ENCODE data around the gene MAPK8.
"Not testable (repeated sequence)": the region's sequence is repeated elsewhere in the genome, so short reads cannot be mapped to it uniquely, and the experiment has no call there.

The MAPK8 gene

GRCh38 chr10:48272682-48273081, 33.8 kb upstream of the MAPK8 start:
- Histone ChIP-seq H3K56ac (ENCODE audit: low read length) (no peak overlapping the region), H3K4me1 (ENCODE audit: control insufficient read depth, low read depth, low read length) (peaks cover 4% of the 10 kb centered on the region), H2BK15ac (replicated peaks; ENCODE audit: low read depth) (no peak overlapping the region), H4K5ac (ENCODE audit: low read length) (no peak overlapping the region), H3K4me2 (ENCODE audit: low read length) (no peak overlapping the region), H3K9ac (ENCODE audit: low read length) (no peak overlapping the region), H2BK5ac (ENCODE audit: low read length) (no peak overlapping the region), H3K79me1 (ENCODE audit: low read length) (no peaks in the 10 kb centered on the region), H3K4me3 (ENCODE audit: low read length) (no peak overlapping the region), H3K4ac (ENCODE audit: low read depth, low read length) (no peak overlapping the region), H3K23ac (ENCODE audit: low read length) (no peak overlapping the region), H2BK120ac (ENCODE audit: low read depth, low read length) (no peak overlapping the region), H3K79me2 (ENCODE audit: control insufficient read depth, insufficient read depth, low read length) (no peaks in the 10 kb centered on the region), H3K27ac (ENCODE audit: low read depth, low read length) (no peak overlapping the region), H3K36me3 (ENCODE audit: control insufficient read depth, insufficient read depth, low read length) (no peaks in the 10 kb centered on the region), H4K8ac (ENCODE audit: low read depth, low read length) (no peak overlapping the region), H3K27me3 (ENCODE audit: insufficient read depth, low read length, poor library complexity) (no peaks in the 10 kb centered on the region), H2AK5ac (ENCODE audit: low read length) (no peak overlapping the region), H3K18ac (ENCODE audit: low read length) (no peak overlapping the region)
- DNase-seq, result no peak
- no CpG with 5 or more reads among the region's 2 CpGs for WGBS (ENCODE audit: extremely low coverage, insufficient coverage, low lambda C conversion rate)

DNA sequence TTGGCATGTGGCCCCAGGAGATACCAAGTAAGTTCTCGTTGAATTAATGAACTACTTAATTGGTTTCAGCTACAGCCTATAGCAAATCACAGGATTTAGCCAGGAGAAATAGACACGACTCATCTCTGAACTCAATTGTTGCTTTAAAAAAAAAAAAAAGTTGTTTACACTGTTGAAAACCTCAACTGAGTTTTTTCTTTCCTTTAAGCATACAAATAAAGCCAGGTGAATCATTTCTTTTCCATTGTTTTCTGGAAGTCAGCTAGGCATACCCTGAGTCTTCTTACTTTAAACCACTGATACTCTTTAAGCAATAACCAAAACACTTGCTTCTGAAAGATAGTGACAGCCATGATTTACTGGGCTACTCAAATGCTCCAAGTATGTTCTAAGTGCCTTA, 32.7 kb upstream of the MAPK8 start:
- no peak overlapping the region for H3K18ac ChIP-seq (ENCODE audit: low read length)
- no peak overlapping the region for H4K8ac ChIP-seq (ENCODE audit: low read depth, low read length)
- no peak overlapping the region for H2BK5ac ChIP-seq (ENCODE audit: low read length)
- no peak overlapping the region for H3K4ac ChIP-seq (ENCODE audit: low read depth, low read length)
- DNase-seq, result no peak
- no peak overlapping the region for H3K4me3 ChIP-seq (ENCODE audit: low read length)
- H2BK15ac ChIP-seq (replicated peaks; ENCODE audit: low read depth), result no peak overlapping the region
- no peak overlapping the region for H2BK120ac ChIP-seq (ENCODE audit: low read depth, low read length)
- H3K79me1 ChIP-seq (ENCODE audit: low read length), result no peaks in the 10 kb centered on the region
- no peak overlapping the region for H2AK5ac ChIP-seq (ENCODE audit: low read length)
- H3K9ac ChIP-seq (ENCODE audit: low read length), result no peak overlapping the region
- no peaks in the 10 kb centered on the region for H3K79me2 ChIP-seq (ENCODE audit: control insufficient read depth, insufficient read depth, low read length)
- no peak overlapping the region for H3K4me2 ChIP-seq (ENCODE audit: low read length)
- peaks cover 4% of the 10 kb centered on the region for H3K4me1 ChIP-seq (ENCODE audit: control insufficient read depth, low read depth, low read length)
- no CpG with 5 or more reads among the region's 2 CpGs for WGBS (ENCODE audit: extremely low coverage, insufficient coverage, low lambda C conversion rate)
- H4K5ac ChIP-seq (ENCODE audit: low read length), result no peak overlapping the region
- H3K27me3 ChIP-seq (ENCODE audit: insufficient read depth, low read length, poor library complexity), result no peaks in the 10 kb centered on the region
- no peak overlapping the region for H3K23ac ChIP-seq (ENCODE audit: low read length)
- H3K36me3 ChIP-seq (ENCODE audit: control insufficient read depth, insufficient read depth, low read length), result no peaks in the 10 kb centered on the region
- H3K27ac ChIP-seq (ENCODE audit: low read depth, low read length), result no peak overlapping the region
- H3K56ac ChIP-seq (ENCODE audit: low read length), result no peak overlapping the region

DNA sequence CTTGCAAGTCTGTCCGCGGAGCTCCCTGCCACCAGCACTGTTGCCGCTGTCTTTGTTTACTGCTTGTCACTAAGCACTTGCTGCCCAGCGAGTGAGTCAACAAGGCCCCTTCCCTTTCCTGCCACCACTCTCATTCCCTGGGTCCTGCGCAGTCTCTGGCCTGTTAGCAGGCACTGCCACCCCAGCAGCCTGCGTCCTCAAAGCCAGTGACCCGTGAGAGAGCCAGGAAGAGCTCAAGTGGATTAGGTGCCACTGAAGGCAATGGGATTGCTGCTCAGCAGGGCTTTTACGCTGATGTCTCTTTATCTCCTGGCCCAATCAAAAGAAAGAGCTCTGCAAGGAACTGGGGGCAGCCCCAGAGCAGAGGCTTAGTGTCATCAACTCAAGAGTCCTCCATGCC, 31.8 kb upstream of the MAPK8 start, which contains the start of gene FRMPD2:
Gene FRMPD2, minus strand, starts transcription at position 61 of the 400 bp plus-strand sequence. CDS start 129 bp downstream, outside the sequence.
- Histone ChIP-seq H3K36me3 (ENCODE audit: control insufficient read depth, insufficient read depth, low read length) (no peaks in the 10 kb centered on the region), H3K79me2 (ENCODE audit: control insufficient read depth, insufficient read depth, low read length) (no peaks in the 10 kb centered on the region), H2BK120ac (ENCODE audit: low read depth, low read length) (no peak within 1 kb of the TSS), H3K79me1 (ENCODE audit: low read length) (no peaks in the 10 kb centered on the region), H3K9ac (ENCODE audit: low read length) (peak within 1 kb of the TSS; percentile 8), H3K4me3 (ENCODE audit: low read length) (no peak within 1 kb of the TSS), H3K27ac (ENCODE audit: low read depth, low read length) (no peak within 1 kb of the TSS), H3K4me2 (ENCODE audit: low read length) (no peak within 1 kb of the TSS), H3K23ac (ENCODE audit: low read length) (no peak within 1 kb of the TSS), H3K18ac (ENCODE audit: low read length) (no peak within 1 kb of the TSS), H2AK5ac (ENCODE audit: low read length) (no peak within 1 kb of the TSS), H3K27me3 (ENCODE audit: insufficient read depth, low read length, poor library complexity) (no peaks in the 10 kb centered on the region), H3K56ac (ENCODE audit: low read length) (peak within 1 kb of the TSS; percentile 79), H4K5ac (ENCODE audit: low read length) (no peak within 1 kb of the TSS), H2BK15ac (replicated peaks; ENCODE audit: low read depth) (no peak within 1 kb of the TSS), H3K4me1 (ENCODE audit: control insufficient read depth, low read depth, low read length) (peaks cover 4% of the 10 kb centered on the region), H2BK5ac (ENCODE audit: low read length) (no peak within 1 kb of the TSS), H3K4ac (ENCODE audit: low read depth, low read length) (peak within 1 kb of the TSS; percentile 7), H4K8ac (ENCODE audit: low read depth, low read length) (no peak within 1 kb of the TSS)
- peak; percentile 95 for DNase-seq
- WGBS (ENCODE audit: extremely low coverage, insufficient coverage, low lambda C conversion rate), result no CpG with 5 or more reads among the region's 8 CpGs

- H3K23ac ChIP-seq (ENCODE audit: low read length), result no peak overlapping the region
- H3K79me1 ChIP-seq (ENCODE audit: low read length), result no peaks in the 10 kb centered on the region
- H2AK5ac ChIP-seq (ENCODE audit: low read length), result no peak overlapping the region
- no peak overlapping the region for H2BK5ac ChIP-seq (ENCODE audit: low read length)
- H3K56ac ChIP-seq (ENCODE audit: low read length), result no peak overlapping the region
- H4K5ac ChIP-seq (ENCODE audit: low read length), result no peak overlapping the region
- no peak for DNase-seq
- H3K4me2 ChIP-seq (ENCODE audit: low read length), result no peak overlapping the region
- H3K4ac ChIP-seq (ENCODE audit: low read depth, low read length), result no peak overlapping the region
- no peaks in the 10 kb centered on the region for H3K79me2 ChIP-seq (ENCODE audit: control insufficient read depth, insufficient read depth, low read length)
- H4K8ac ChIP-seq (ENCODE audit: low read depth, low read length), result no peak overlapping the region
- no peaks in the 10 kb centered on the region for H3K27me3 ChIP-seq (ENCODE audit: insufficient read depth, low read length, poor library complexity)
- H3K27ac ChIP-seq (ENCODE audit: low read depth, low read length), result no peak overlapping the region
- H3K4me1 ChIP-seq (ENCODE audit: control insufficient read depth, low read depth, low read length), result peaks cover 2% of the 10 kb centered on the region
- no CpG with 5 or more reads among the region's 1 CpG for WGBS (ENCODE audit: extremely low coverage, insufficient coverage, low lambda C conversion rate)
- no peaks in the 10 kb centered on the region for H3K36me3 ChIP-seq (ENCODE audit: control insufficient read depth, insufficient read depth, low read length)
- H3K4me3 ChIP-seq (ENCODE audit: low read length), result no peak overlapping the region
- no peak overlapping the region for H2BK120ac ChIP-seq (ENCODE audit: low read depth, low read length)
- H2BK15ac ChIP-seq (replicated peaks; ENCODE audit: low read depth), result no peak overlapping the region
- no peak overlapping the region for H3K9ac ChIP-seq (ENCODE audit: low read length)
- H3K18ac ChIP-seq (ENCODE audit: low read length), result no peak overlapping the region
These were observed 29.4 kb upstream of the MAPK8 start for GRCh38 chr10:48277093-48277492.

DNA sequence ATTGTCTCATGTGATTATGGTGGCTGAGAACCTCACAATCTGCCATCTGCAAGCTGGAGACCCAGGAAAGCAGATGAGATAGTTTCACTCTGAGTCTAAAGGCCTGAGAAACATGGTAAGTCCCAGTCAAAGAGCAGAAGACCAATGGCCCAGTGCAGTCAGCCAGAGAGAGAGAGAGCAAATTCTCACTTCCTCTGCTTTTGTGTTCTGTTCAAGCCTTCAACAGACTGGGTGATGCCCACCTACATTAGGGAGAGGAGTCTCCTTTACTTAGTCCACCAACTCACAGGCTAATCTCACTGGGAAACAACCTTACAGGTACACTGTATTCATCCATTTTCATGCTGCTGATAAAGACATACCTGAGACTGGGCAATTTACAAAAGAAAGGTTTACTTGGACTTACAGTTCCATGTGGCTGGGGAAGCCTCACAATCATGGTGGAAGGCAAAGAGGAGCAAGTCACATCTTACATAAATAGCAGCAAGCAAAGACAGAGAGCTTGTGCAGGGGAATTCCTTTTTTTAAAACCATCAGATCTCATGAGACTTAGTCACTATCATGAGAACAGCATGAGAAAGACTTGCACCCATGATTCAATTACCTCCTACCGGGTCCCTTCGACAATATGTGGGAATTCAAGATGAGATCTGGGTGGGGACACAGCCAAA, 27.3 kb upstream of the MAPK8 start:
- no peak overlapping the region for H4K5ac ChIP-seq (ENCODE audit: low read length)
- H3K9ac ChIP-seq (ENCODE audit: low read length), result no peak overlapping the region
- H3K36me3 ChIP-seq (ENCODE audit: control insufficient read depth, insufficient read depth, low read length), result no peaks in the 10 kb centered on the region
- no peaks in the 10 kb centered on the region for H3K79me2 ChIP-seq (ENCODE audit: control insufficient read depth, insufficient read depth, low read length)
- no peak overlapping the region for H3K4me3 ChIP-seq (ENCODE audit: low read length)
- no peak overlapping the region for H3K18ac ChIP-seq (ENCODE audit: low read length)
- no peak overlapping the region for H2BK120ac ChIP-seq (ENCODE audit: low read depth, low read length)
- no peak overlapping the region for H2BK15ac ChIP-seq (replicated peaks; ENCODE audit: low read depth)
- H2AK5ac ChIP-seq (ENCODE audit: low read length), result no peak overlapping the region
- no peaks in the 10 kb centered on the region for H3K27me3 ChIP-seq (ENCODE audit: insufficient read depth, low read length, poor library complexity)
- no peak overlapping the region for H3K4me2 ChIP-seq (ENCODE audit: low read length)
- WGBS (ENCODE audit: extremely low coverage, insufficient coverage, low lambda C conversion rate), result no CpG with 5 or more reads among the region's 2 CpGs
- H2BK5ac ChIP-seq (ENCODE audit: low read length), result no peak overlapping the region
- no peaks in the 10 kb centered on the region for H3K79me1 ChIP-seq (ENCODE audit: low read length)
- H3K56ac ChIP-seq (ENCODE audit: low read length), result no peak overlapping the region
- no peak overlapping the region for H3K4ac ChIP-seq (ENCODE audit: low read depth, low read length)
- H3K4me1 ChIP-seq (ENCODE audit: control insufficient read depth, low read depth, low read length), result peaks cover 2% of the 10 kb centered on the region
- H3K23ac ChIP-seq (ENCODE audit: low read length), result no peak overlapping the region
- no peak for DNase-seq
- no peak overlapping the region for H3K27ac ChIP-seq (ENCODE audit: low read depth, low read length)
- H4K8ac ChIP-seq (ENCODE audit: low read depth, low read length), result no peak overlapping the region

- not testable (repeated sequence) for H3K79me2 ChIP-seq (ENCODE audit: control insufficient read depth, insufficient read depth, low read length); H2BK5ac ChIP-seq (ENCODE audit: low read length); DNase-seq; H3K18ac ChIP-seq (ENCODE audit: low read length); H3K9ac ChIP-seq (ENCODE audit: low read length); H3K23ac ChIP-seq (ENCODE audit: low read length); H3K4me1 ChIP-seq (ENCODE audit: control insufficient read depth, low read depth, low read length); H2AK5ac ChIP-seq (ENCODE audit: low read length); H3K4me2 ChIP-seq (ENCODE audit: low read length); H3K27ac ChIP-seq (ENCODE audit: low read depth, low read length); H3K36me3 ChIP-seq (ENCODE audit: control insufficient read depth, insufficient read depth, low read length); H4K8ac ChIP-seq (ENCODE audit: low read depth, low read length); H3K56ac ChIP-seq (ENCODE audit: low read length); H4K5ac ChIP-seq (ENCODE audit: low read length); H3K79me1 ChIP-seq (ENCODE audit: low read length); H3K4me3 ChIP-seq (ENCODE audit: low read length); H3K27me3 ChIP-seq (ENCODE audit: insufficient read depth, low read length, poor library complexity); H2BK15ac ChIP-seq (replicated peaks; ENCODE audit: low read depth); H2BK120ac ChIP-seq (ENCODE audit: low read depth, low read length); H3K4ac ChIP-seq (ENCODE audit: low read depth, low read length)
- WGBS (ENCODE audit: extremely low coverage, insufficient coverage, low lambda C conversion rate), result no CpG with 5 or more reads among the region's 4 CpGs
These were observed 24.8 kb upstream of the MAPK8 start for GRCh38 chr10:48281697-48282096.
